ENCODE results near the gene ZYG11A. TPM values are rescaled to one million over a fixed set of nuclear protein-coding genes. Genes with fewer than 3 reads are reported as not detected.

The ZYG11A gene
- total and polyA plus RNA-seq, 2 of the 13 experiments (the other 11 are each of a cell fraction or from before 2014, with no cell fraction given) = not detected

GRCh38 chr1:52925571-52926005 is 83.0 kb downstream of the ZYG11A start (continued):
- TF ChIP-seq ATF3 (CRISPR knock-in tag; IDR thresholded peaks at IDR 0.05) (no peak), CHCHD3 (CRISPR knock-in tag; IDR thresholded peaks at IDR 0.05) (no peak), ZNF674 (CRISPR knock-in tag; IDR thresholded peaks at IDR 0.05; ENCODE audit: low read depth) (no peak), KMT2B (CRISPR knock-in tag; IDR thresholded peaks at IDR 0.05) (peak; percentile 54; the same call in 1 of the 2 replicates), EEA1 (CRISPR knock-in tag; IDR thresholded peaks at IDR 0.05; ENCODE audit: borderline replicate concordance) (no peak), ZNF251 (CRISPR knock-in tag; IDR thresholded peaks at IDR 0.05) (no peak), SP2 (CRISPR knock-in tag; IDR thresholded peaks at IDR 0.05) (no peak), CREB1 (IDR thresholded peaks at IDR 0.05) (peak; percentile 24; the same call in 1 of the 2 replicates), CREB1 (CRISPR knock-in tag; IDR thresholded peaks at IDR 0.05) (peak; percentile 72), CENPBD1 (CRISPR knock-in tag; IDR thresholded peaks at IDR 0.05; ENCODE audit: borderline replicate concordance, low read depth) (no peak), ZNF543 (CRISPR knock-in tag; IDR thresholded peaks at IDR 0.05) (no peak), ZNF660 (CRISPR knock-in tag; IDR thresholded peaks at IDR 0.05; ENCODE audit: borderline replicate concordance, low read depth) (no peak), ARID4A (CRISPR knock-in tag; IDR thresholded peaks at IDR 0.05; ENCODE audit: borderline replicate concordance) (no peak; the same call in 1 of the 2 replicates), ZNF557 (CRISPR knock-in tag; IDR thresholded peaks at IDR 0.05) (no peak), HHEX (CRISPR knock-in tag; IDR thresholded peaks at IDR 0.05) (no peak), ZNF496 (CRISPR knock-in tag; IDR thresholded peaks at IDR 0.05; ENCODE audit: insufficient replicate concordance) (no peak), SKI (IDR thresholded peaks at IDR 0.05; ENCODE audit: partially characterized antibody) (no peak), MYC (CRISPR knock-in tag; IDR thresholded peaks at IDR 0.05; ENCODE audit: borderline replicate concordance) (no peak), TARDBP (CRISPR knock-in tag; IDR thresholded peaks at IDR 0.05) (peak; percentile 16; the same call in 1 of the 2 replicates), PRDM15 (CRISPR knock-in tag; IDR thresholded peaks at IDR 0.05) (no peak), TP53 (CRISPR knock-in tag; conservative IDR thresholded peaks at IDR 0.05) (no peak), CSRNP2 (CRISPR knock-in tag; conservative IDR thresholded peaks at IDR 0.05; ENCODE audit: low read depth) (no peak)

All from HepG2 (cell line).